Stimulated activated CD4-positive, alpha-beta T cell treated with anti-CD3 and anti-CD28 coated beads, Interleukin-1b, Interleukin-23, amount 100 ng/mL, for 4 hours (primary cell): Measurements from ENCODE around the gene YBX3.

Experiments
- DNase-seq, 2 donors: peaks; one replicate each; pipeline ENCODE4 v3.0.0-alpha.2; 2020; ENCODE audit warnings: low read depth in 2 of 2

YBX3 gene

GRCh38 chr12:10669533-10669932, 53.6 kb downstream of the YBX3 start:
- no peak for DNase-seq

- DNase-seq, result no peak
These were observed 54.6 kb downstream of the YBX3 start for GRCh38 chr12:10668526-10668925.

- DNase-seq, result no peak
These were observed 55.5 kb downstream of the YBX3 start for GRCh38 chr12:10667581-10667980.

- no peak for DNase-seq
These were observed 58.6 kb downstream of the YBX3 start for GRCh38 chr12:10664499-10664898.

GRCh38 chr12:10663869-10664268, 59.3 kb downstream of the YBX3 start:
- no peak for DNase-seq

GRCh38 chr12:10661338-10661737, 61.8 kb downstream of the YBX3 start:
- no peak for DNase-seq

- DNase-seq, result no peak
These were observed 69.1 kb downstream of the YBX3 start for GRCh38 chr12:10654003-10654402.

GRCh38 chr12:10652192-10652591, 70.9 kb downstream of the YBX3 start:
- DNase-seq, result no peak
